Measurements from ENCODE around the gene SH3D21.

- TF ChIP-seq CBX5 (IDR thresholded peaks at IDR 0.05; ENCODE audit: low read depth) (no peak), CTCF (IDR thresholded peaks at IDR 0.05 in 2 of 3, conservative IDR thresholded peaks at IDR 0.05 in 1 of 3; ENCODE audit: control insufficient read depth in 2 of 3, extremely low read depth in 1 of 3, insufficient read depth in 1 of 3, low read depth in 3 of 3, low read length in 3 of 3) (no peak)
Measured at GRCh38 chr1:36359911-36360550, 53.9 kb downstream of the SH3D21 start.
